NCI-H345 treated with DMSO at 0.1 percent for 48 hours (cell line): ENCODE data around the gene DHX58.
A peak's percentile ranks its signal among the peaks of the same experiment; 100 is the strongest.
"Not testable (repeated sequence)": the region's sequence is repeated elsewhere in the genome, so short reads cannot be mapped to it uniquely, and the experiment has no call there.

Experiments used
- DNase-seq: peaks from one replicate; lab custom pipeline; 2025; ENCODE audit not compliant: unreplicated experiment; lab: John Stamatoyannopoulos, UW

Gene DHX58

GRCh38 chr17:42112552-42113176 lies at the start of gene DHX58:
DHX58 (minus strand) TSS chr17:42112714; CDS start chr17:42111892, 822 bp downstream.
- DNase-seq: no peak

GRCh38 chr17:42160531-42160910 lies 48.0 kb upstream of the DHX58 start:
- no peak for DNase-seq

- DNase-seq: no peak
Observed at GRCh38 chr17:42159796-42160530, 47.4 kb upstream of the DHX58 start.

GRCh38 chr17:42155614-42156045 lies 43.1 kb upstream of the DHX58 start:
- DNase-seq: no peak

GRCh38 chr17:42153919-42154742 lies 41.6 kb upstream of the DHX58 start:
- DNase-seq: no peak

GRCh38 chr17:42146911-42147607 lies 34.5 kb upstream of the DHX58 start:
- DNase-seq: no peak

GRCh38 chr17:42143138-42143537 lies 30.6 kb upstream of the DHX58 start:
- not testable (repeated sequence) for DNase-seq

- DNase-seq: no peak
Observed at GRCh38 chr17:42142371-42142896, 29.9 kb upstream of the DHX58 start.

- no peak for DNase-seq
Observed at GRCh38 chr17:42141382-42141781, 28.9 kb upstream of the DHX58 start.

GRCh38 chr17:42140690-42141089 lies 28.2 kb upstream of the DHX58 start:
- DNase-seq: not testable (repeated sequence)

- no peak for DNase-seq
Observed at GRCh38 chr17:42138749-42139492, 26.4 kb upstream of the DHX58 start.

- no peak for DNase-seq
Observed at GRCh38 chr17:42136654-42137051, 24.1 kb upstream of the DHX58 start.

GRCh38 chr17:42135664-42136653 lies 23.4 kb upstream of the DHX58 start:
- no peak for DNase-seq

- DNase-seq: no peak
Observed at GRCh38 chr17:42135151-42135550, 22.6 kb upstream of the DHX58 start.

GRCh38 chr17:42133461-42134041 lies 21.0 kb upstream of the DHX58 start:
- peak; percentile 84 for DNase-seq

- DNase-seq: no peak
Observed at GRCh38 chr17:42132941-42133340, 20.4 kb upstream of the DHX58 start.

- DNase-seq: no peak
Observed at GRCh38 chr17:42131981-42132432, 19.5 kb upstream of the DHX58 start.

GRCh38 chr17:42131232-42131631 lies 18.7 kb upstream of the DHX58 start:
- DNase-seq: no peak
